NCI-H1930 (cell line): ENCODE measurements around the gene SIPA1L3.

Source experiments
- DNase-seq, 2 experiments: peaks; one replicate each; lab custom pipeline; 2025; lab: John Stamatoyannopoulos, UW

The SIPA1L3 gene

DNA sequence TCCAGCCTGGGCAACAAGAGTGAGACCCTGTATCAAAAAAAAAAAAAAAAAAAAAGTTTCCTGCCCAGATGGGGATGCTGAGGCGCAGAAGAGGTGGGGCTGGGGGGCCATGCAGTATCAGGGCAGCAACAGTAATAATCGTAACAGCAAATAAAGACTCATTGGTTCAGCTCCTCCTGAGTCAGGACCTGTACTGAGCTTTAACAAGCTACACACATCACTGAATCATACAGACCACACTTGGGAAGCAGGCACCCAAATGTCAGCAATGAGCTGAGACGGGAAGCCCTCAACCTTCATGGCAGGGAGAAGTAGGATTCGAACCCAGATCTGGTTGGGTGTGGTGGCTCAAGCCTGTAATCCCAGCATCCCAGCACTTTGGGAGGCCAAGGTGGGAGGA is 327.6 kb downstream of the SIPA1L3 start:
- no peak for DNase-seq

- no peak for DNase-seq
Observed at GRCh38 chr19:38239816-38240215, 332.8 kb downstream of the SIPA1L3 start.

DNA sequence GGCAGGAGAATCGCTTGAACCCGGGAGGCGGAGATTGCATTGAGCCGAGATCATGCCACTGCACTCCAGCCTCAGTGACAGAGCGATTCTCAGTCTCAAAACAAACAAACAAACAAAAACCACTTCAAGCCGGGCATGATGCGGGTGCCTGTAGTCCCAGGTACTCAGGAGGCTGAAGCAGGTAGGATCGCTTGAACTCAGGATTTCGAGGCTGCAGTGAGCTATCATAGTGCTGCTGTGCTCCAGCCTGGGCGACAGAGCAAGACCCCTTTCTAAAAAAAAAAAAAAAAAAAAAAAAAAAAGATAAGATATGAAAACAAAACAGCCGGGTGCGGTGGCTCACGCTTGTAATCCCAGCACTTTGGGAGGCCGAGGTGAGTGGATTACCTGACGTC is 336.3 kb downstream of the SIPA1L3 start:
- DNase-seq, result no peak

GRCh38 chr19:38245826-38246498 is 339.0 kb downstream of the SIPA1L3 start:
- no peak for DNase-seq

DNA sequence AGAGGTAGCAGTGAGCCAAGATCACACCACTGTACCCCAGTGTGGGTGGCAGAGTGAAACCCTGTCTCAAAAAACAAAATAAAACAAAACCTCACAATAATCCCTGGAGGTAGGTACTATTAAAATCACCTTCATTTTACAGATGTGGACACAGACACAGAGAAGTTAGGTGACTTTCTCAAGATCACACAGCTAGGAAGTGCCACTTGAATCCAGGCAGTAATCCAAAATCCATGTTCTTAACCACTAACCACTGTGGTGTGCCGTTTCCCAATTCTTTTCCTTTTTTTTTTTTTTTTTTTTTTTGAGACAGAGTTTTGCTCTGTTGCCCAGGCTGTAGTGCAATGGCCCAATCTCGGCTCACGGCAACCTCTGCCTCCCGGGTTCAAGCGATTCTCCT is 340.1 kb downstream of the SIPA1L3 start:
- no peak for DNase-seq

DNA sequence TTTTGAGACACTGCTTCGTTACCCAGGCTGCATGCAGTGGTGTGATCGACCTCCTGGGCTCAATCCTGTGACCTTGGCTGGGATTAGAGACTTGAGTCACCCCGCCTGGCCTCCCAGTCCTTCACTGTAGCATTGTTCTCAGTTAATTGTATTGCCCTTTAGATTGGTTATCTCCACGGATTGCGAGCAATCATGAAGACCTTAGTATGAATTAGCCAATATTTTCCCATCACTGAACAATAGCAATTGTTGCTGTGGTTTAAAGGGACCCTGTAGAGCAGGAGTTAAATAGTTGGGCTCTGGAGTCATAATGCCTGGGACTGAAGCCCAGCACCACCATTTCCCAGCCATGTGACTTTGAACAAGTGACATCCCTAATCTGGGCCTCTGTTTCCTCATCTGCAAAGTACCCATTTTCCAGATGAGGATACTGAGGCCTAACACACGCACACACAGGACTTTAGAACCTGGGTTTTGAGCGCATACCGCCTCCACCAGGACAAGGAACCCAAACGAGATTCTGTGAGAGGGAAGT is 340.8 kb downstream of the SIPA1L3 start:
- no peak for DNase-seq

DNA sequence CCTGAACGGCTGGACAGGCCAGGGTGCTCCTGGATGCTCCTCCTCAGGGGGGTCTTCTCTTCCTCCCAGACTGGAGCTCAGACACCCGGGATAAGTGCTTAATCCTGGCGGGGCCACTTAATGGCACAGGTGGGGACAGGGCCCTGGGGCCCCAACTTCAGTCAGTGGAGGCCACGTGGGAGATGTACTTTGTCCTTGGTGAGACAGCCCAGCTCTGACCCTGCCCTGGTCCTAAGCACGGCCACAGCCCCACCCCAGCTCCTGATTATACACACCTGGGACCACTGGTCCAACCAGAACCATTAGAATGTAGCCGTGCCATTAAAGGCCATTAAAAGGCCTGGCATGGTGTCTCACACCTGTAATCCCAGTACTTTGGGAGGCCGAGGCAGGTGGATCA is 341.4 kb downstream of the SIPA1L3 start:
- DNase-seq, result no peak

DNA sequence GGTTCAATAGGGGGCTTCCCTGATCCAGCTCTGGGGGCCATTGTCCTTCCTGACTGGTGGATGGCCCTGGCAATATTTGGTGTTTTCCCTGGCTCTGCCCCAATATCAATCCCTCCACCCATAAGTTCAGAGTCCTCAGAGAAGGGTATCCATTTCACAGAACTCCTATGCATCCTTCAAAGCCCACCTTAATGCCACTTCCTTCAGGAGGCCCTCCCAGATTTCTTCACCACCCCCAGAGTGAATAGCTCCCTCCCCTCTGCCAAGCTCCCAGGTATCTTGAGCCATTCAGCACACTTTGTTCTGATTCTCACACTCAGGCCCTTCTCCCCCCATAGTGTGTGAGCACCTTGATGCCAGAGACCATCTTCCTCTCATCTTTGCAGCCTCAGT is 343.4 kb downstream of the SIPA1L3 start:
- DNase-seq, result no peak

DNA sequence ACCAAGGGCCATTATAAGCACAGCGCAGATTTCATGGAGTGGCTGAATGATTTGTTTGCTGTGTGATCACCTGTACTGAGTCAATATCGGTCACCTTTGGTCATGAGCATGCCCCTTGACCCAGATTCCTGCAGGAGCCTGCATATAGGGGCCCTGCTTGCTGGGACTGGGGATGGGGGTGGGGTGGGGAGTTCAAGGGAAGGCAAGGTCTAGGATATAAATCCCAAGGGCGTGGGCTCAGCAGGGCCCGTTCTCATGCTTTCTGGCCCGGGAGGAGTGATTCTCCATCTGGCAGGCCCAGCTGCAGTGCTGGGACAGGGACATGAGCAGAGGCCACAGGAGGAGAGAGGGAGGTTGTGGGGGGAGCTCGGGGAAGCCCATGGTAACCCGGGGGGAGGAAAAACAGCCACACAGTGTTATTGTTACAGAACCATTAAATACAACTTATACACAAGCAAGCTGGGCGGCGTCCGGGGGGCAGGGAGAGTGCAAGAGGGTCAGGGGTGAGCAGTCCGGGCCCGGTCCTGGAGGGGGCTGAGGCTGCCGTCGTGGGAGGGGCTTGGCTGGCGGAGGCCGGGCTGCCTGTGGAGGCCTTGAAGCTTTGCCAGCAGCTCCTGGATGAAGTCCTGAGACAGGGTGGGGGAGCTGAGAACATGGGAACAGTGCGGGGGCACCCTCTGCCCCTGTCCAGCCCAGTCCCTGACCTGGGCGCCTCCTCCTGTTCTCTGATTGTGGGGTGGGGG is 344.0 kb downstream of the SIPA1L3 start:
- no peak for DNase-seq

DNA sequence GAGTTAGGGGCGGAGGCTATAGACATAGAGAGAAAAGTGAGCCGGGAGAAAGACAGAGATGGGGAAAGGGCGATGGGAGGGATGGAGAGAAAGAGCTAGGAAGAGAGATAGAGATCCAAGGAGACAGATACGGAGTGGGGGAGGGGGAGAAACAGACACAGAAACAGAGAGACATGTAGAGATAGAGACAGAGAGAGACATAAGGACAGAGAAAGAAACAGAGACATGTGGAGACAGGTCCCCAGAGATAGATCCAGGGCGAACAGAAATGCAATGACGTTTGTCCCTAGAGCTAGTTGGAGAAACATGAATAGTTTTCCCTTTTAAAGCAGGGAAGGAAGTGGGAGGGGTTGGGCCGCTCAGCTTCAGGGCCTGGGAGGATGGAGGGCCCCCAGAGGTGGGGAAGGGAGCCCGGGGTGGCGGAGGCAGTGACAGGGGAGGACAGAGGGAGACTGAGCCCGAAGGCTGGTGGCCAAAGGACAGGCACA is 344.6 kb downstream of the SIPA1L3 start:
- DNase-seq, result no peak

- no peak for DNase-seq
Observed at GRCh38 chr19:38252385-38252784, 345.4 kb downstream of the SIPA1L3 start.

DNA sequence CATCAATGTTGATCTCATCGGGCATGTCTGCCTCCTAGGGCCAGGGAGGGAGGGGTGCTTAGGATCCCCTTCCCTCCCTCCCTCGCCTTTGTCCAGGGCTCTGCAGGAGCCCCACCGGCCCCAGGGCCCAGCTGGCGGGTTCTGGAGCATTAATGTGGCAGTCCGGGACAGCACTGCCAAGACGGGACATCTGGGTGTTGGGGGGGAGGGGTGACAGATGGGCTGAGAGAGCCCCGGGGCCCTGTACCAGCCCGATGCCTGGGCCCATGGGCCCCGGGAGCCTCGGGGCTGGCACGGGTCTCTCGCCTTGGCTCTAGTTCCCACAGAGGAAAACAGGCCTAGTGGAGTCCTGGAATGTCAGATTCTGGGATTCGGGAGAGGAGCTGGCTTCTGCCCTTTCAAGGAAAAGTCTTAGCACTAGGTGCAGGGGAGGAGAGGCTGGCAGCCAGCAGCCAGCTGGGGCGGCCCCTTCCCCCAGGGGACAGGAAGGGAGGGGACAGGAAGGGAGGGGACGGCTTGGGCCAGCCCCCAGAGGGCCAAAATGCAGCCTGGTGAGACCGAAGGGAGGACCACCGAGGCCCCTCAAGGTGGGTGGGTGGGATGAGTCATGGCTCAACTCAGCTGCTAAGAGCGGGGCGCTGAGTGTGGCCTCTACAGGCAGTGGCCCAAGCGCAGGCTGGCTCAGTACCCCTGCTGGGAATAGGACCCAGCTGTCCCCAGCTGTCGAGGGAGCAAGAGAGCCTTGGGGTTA is 346.1 kb downstream of the SIPA1L3 start:
- DNase-seq, result no peak

DNA sequence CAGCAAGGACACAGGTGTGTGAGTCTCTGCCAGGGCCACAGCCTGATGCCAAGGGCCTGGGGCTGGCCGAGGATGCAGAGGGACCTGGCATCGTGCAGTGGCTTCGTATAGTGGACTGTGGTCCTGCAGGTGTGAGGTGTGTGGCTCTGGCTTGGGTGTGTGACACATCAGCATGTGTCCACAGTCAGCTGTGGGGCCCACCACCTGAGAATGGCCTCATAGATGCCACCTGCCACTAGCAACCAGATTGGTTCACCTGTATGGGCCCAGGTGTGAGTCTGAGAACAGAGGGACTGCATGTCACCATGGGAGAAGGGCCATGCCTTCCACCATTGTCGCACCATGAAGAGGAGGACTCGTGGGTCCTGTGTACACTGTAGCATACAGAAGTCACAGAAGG is 346.8 kb downstream of the SIPA1L3 start:
- DNase-seq, result no peak

DNA sequence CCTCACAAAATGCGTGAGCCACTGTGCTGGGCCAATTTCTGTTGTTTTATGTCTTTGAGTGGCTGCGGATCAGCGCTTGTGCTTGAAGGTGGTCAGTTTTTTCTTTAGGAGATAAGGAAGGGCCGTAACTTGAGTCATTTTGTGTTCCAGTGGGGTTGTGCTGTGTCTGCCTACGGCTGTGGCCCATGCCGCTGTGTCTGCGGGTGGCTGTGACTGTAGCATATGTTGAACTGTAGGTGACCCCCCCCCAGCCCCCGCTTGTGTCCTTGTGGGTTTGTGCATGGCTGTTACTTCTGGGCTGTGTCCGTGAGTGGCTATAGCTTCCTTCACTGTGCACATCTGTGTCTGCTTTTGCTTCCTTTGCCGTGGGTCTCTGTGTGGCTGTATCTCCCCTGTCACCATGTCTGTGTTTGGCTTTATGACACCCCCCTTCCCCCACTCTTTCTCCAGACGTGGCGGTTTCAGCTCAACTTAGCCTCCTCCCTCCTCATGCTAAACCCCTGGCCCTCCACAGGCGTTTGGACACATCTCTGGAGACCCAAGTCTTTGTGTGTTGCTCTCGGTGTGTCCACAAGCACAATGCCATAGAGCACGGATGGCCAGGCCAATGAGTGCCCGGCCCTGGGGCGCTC is 348.5 kb downstream of the SIPA1L3 start:
- no peak for DNase-seq
